Gastrocnemius medialis (tissue), 4 donors: Measurements from ENCODE around the gene TEX55.

Experiments used
- CTCF ChIP-seq, 5 experiments: fragments of 450-650 bp in 3 of 5; fragments of 200-600 bp in 2 of 5; sonication (generic) in 2 of 5; IDR thresholded peaks in 4 of 5; conservative IDR thresholded peaks in 1 of 5; 1 replicate in 4 of 5; 2 replicates in 1 of 5; pipeline ENCODE4 v1.5.1; 2016 to 2019; ENCODE audit warnings: antibody characterized with exemption in 5 of 5, mild to moderate bottlenecking in 3 of 5, moderate library complexity in 3 of 5
- POLR2A ChIP-seq, 2 donors: fragments of 450-650 bp; IDR thresholded peaks; one replicate each; pipeline ENCODE4 v1.6.1; 2017; ENCODE audit warnings: antibody characterized with exemption in 2 of 2, mild to moderate bottlenecking in 2 of 2, moderate library complexity in 2 of 2

DNA sequence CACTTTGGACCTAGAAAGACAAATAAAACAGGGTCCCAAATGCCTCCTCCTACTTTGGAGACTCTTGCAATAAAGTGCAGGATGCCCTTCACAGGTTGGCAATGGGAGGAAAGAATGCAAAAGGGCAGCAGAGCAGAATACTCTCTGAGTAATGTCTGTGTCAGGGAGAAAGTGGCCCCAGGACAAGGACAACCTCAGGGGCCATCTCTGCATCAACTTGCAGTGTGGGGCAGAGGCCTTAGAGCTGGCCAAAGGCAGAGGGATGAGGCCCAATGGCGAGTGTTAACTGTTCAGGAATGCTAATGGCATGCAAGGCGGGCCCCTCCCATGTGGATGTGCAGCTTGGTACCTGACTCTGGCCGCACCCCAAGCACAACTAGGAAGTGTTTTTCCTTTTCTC, 35.8 kb downstream of the TEX55 start:
- TF ChIP-seq CTCF (IDR thresholded peaks at IDR 0.05 in 4 of 5, conservative IDR thresholded peaks at IDR 0.05 in 1 of 5) (no peak), POLR2A (IDR thresholded peaks at IDR 0.05) (no peak)
